HL-60 (cell line): ENCODE results near the gene KIZ.

Experiments
- DNase-seq, 2 experiments: peaks; one replicate each; pipeline ENCODE4 v3.0.0-alpha.2; 2010 to 2020; ENCODE audit warnings: low read depth in 1 of 2, low spot score in 1 of 2
- H3K27ac ChIP-seq: fragments of 250-450 bp; sonication (Bioruptor Pico); replicated peaks from 2 replicates; pipeline ENCODE4 v1.5.1; 2020; ENCODE audit warnings: mild to moderate bottlenecking, moderate library complexity
- H3K27me3 ChIP-seq: fragments of 250-450 bp; sonication (Bioruptor Pico); 2 replicates; pipeline ENCODE4 v1.5.1; 2021; ENCODE audit warnings: mild to moderate bottlenecking, moderate library complexity; ENCODE audit not compliant: insufficient read depth, poor library complexity, severe bottlenecking
- H3K4me3 ChIP-seq: replicated peaks from 2 replicates; pipeline ENCODE4 v1.5.1; 2011; ENCODE audit warnings: mild to moderate bottlenecking, control low read depth, low read length; ENCODE audit not compliant: insufficient read depth
- CTCF ChIP-seq: IDR thresholded peaks from one replicate; pipeline ENCODE4 v1.5.1; 2011; ENCODE audit warnings: low read length, control low read depth, inconsistent platforms; ENCODE audit not compliant: insufficient read depth
- GABPA ChIP-seq: IDR thresholded peaks from 2 replicates; pipeline ENCODE4 v1.6.1; 2012; ENCODE audit warnings: low read depth
- POLR2AphosphoS5 ChIP-seq: IDR thresholded peaks from 2 replicates; pipeline ENCODE4 v1.6.1; 2012; ENCODE audit warnings: low read depth
- REST ChIP-seq: IDR thresholded peaks from 2 replicates; pipeline ENCODE4 v1.6.1; 2012; ENCODE audit warnings: low read depth; ENCODE audit not compliant: insufficient replicate concordance
- SPI1 ChIP-seq: IDR thresholded peaks from 2 replicates; pipeline ENCODE4 v1.6.1; 2012; ENCODE audit warnings: low read depth, mild to moderate bottlenecking, borderline replicate concordance

Gene KIZ

GRCh38 chr20:21278829-21279228, 152.9 kb downstream of the KIZ start:
- no peak overlapping the region for H3K27ac ChIP-seq
- TF ChIP-seq GABPA, result no peak
- TF ChIP-seq CTCF, result no peak
- TF ChIP-seq SPI1, result no peak
- no peak for TF ChIP-seq POLR2AphosphoS5
- no peak for TF ChIP-seq REST
- no peaks in the 10 kb centered on the region for H3K27me3 ChIP-seq
- no peak overlapping the region for H3K4me3 ChIP-seq
- DNase-seq, result no peak

GRCh38 chr20:21279706-21280521, 154.0 kb downstream of the KIZ start:
- Histone ChIP-seq H3K4me3 (no peak overlapping the region), H3K27me3 (no peaks in the 10 kb centered on the region), H3K27ac (no peak overlapping the region)
- TF ChIP-seq SPI1, result no peak
- DNase-seq, result no peak

- no peaks in the 10 kb centered on the region for H3K27me3 ChIP-seq
- H3K27ac ChIP-seq, result no peak overlapping the region
- DNase-seq, result no peak
Observed at GRCh38 chr20:21280522-21281016, 154.7 kb downstream of the KIZ start.

More at GRCh38 chr20:21280522-21281016, 154.7 kb downstream of the KIZ start:
- no peak overlapping the region for H3K4me3 ChIP-seq
- TF ChIP-seq POLR2AphosphoS5, result no peak
- TF ChIP-seq SPI1, result no peak
- no peak for TF ChIP-seq CTCF
- no peak for TF ChIP-seq GABPA
- no peak for TF ChIP-seq REST
